ENCODE data around the gene PITX1. TPM values are rescaled to one million over a fixed set of nuclear protein-coding genes. Genes with fewer than 3 reads are reported as not detected.

Gene PITX1
- total RNA-seq, 4 donors from 2014 or later = 571 to 1,232 (median 680) TPM

- WGBS, 2 donors = 80 to 95% methylated on average over 2 to 3 of the region's 6 CpGs
- H3K36me3 ChIP-seq = no peaks in the 10 kb centered on the region
- H3K4me1 ChIP-seq = peaks cover 24 to 54% (median 31%) of the 10 kb centered on the region in 3 donors
- H3K4me3 ChIP-seq = no peak overlapping the region
- peak overlapping the region in 2 of 4 donors; percentile 87 to 92 for H3K27ac ChIP-seq
- no peaks in the 10 kb centered on the region for H3K9me3 ChIP-seq
- no peaks in the 10 kb centered on the region for H3K27me3 ChIP-seq
- TF ChIP-seq POLR2A (IDR thresholded peaks at IDR 0.05) (no peak), CTCF (IDR thresholded peaks at IDR 0.05) (no peak)
- intact Hi-C loops (cut with DNase I) = no loop called here
- no peak for DNase-seq
Observed at GRCh38 chr5:135071311-135071710, 37.3 kb upstream of the PITX1 start.

- Histone ChIP-seq H3K4me1 (peaks cover 19 to 47% (median 22%) of the 10 kb centered on the region in 3 donors), H3K27ac (no peak overlapping the region), H3K9me3 (no peaks in the 10 kb centered on the region), H3K27me3 (no peaks in the 10 kb centered on the region), H3K4me3 (no peak overlapping the region), H3K36me3 (no peaks in the 10 kb centered on the region)
- intact Hi-C loops (cut with DNase I) = no loop called here
- WGBS, 2 donors = 74 to 81% methylated on average over 16 to 18 of the region's 19 CpGs
- TF ChIP-seq POLR2A (IDR thresholded peaks at IDR 0.05) (no peak), CTCF (IDR thresholded peaks at IDR 0.05) (no peak)
- no peak for DNase-seq
Observed at GRCh38 chr5:135069895-135070657, 36.0 kb upstream of the PITX1 start.

- no peak for TF ChIP-seq CTCF (IDR thresholded peaks at IDR 0.05)
- no peak for TF ChIP-seq POLR2A (IDR thresholded peaks at IDR 0.05)
- Histone ChIP-seq H3K36me3 (no peaks in the 10 kb centered on the region), H3K27me3 (no peaks in the 10 kb centered on the region), H3K4me1 (peaks cover 14 to 41% (median 21%) of the 10 kb centered on the region in 3 donors), H3K9me3 (no peaks in the 10 kb centered on the region), H3K27ac (no peak overlapping the region), H3K4me3 (no peak overlapping the region)
- intact Hi-C loops (cut with DNase I) = no loop called here
- 76 to 88% methylated on average over 6 of the region's 15 CpGs for WGBS, 2 donors
- DNase-seq = no peak
Observed at GRCh38 chr5:135069016-135069770, 35.2 kb upstream of the PITX1 start.

- Histone ChIP-seq H3K27ac (no peak overlapping the region), H3K9me3 (no peaks in the 10 kb centered on the region), H3K4me1 (peaks cover 5 to 41% (median 6%) of the 10 kb centered on the region in 3 donors), H3K4me3 (no peak overlapping the region), H3K36me3 (no peaks in the 10 kb centered on the region), H3K27me3 (no peaks in the 10 kb centered on the region)
- WGBS, 2 donors = 100% methylated on average over 2 of the region's 9 CpGs; no CpG with 5 or more reads in 1 of the 2 donors
- no peak for DNase-seq
- intact Hi-C loops (cut with DNase I) = no loop called here
- TF ChIP-seq CTCF (IDR thresholded peaks at IDR 0.05) = no peak
Observed at GRCh38 chr5:135067587-135067986, 33.6 kb upstream of the PITX1 start.

GRCh38 chr5:135066781-135067180 is 32.8 kb upstream of the PITX1 start:
- intact Hi-C loops (cut with DNase I) = no loop called here
- no peak for DNase-seq

More at GRCh38 chr5:135066781-135067180, 32.8 kb upstream of the PITX1 start:
- no peaks in the 10 kb centered on the region for H3K27me3 ChIP-seq
- H3K4me3 ChIP-seq = no peak overlapping the region
- H3K9me3 ChIP-seq = no peaks in the 10 kb centered on the region
- no peaks in the 10 kb centered on the region for H3K36me3 ChIP-seq
- H3K27ac ChIP-seq = no peak overlapping the region
- no peak for TF ChIP-seq POLR2A (IDR thresholded peaks at IDR 0.05)
- WGBS, 2 donors = 77 to 89% methylated on average over 2 to 3 of the region's 5 CpGs
- H3K4me1 ChIP-seq = peaks cover 0 to 39% (median 0%) of the 10 kb centered on the region in 3 donors
